HepG2 (cell line): ENCODE measurements around the gene PDK2. TPM values are rescaled to one million over a fixed set of nuclear protein-coding genes. Genes with fewer than 3 reads are reported as not detected.
A peak's percentile ranks its signal among the peaks of the same experiment; 100 is the strongest.

Source experiments
- ATF4 ChIP-seq, 2 experiments: fragments of 450-650 bp in 1 of 2; sonication (generic) in 1 of 2; formaldehyde crosslinking; IDR thresholded peaks; 2 replicates each; pipeline versions ENCODE4 v1.5.0 to v1.8.0; 2020 to 2022; ENCODE audit warnings: mild to moderate bottlenecking in 1 of 2, missing genetic modification reagents in 1 of 2
- EZH2 ChIP-seq: conservative IDR thresholded peaks from 2 replicates; pipeline ENCODE4 v1.6.1; 2012; ENCODE audit warnings: mild to moderate bottlenecking, low read depth, low read length, moderate library complexity
- FOXA1 ChIP-seq, 2 experiments: fragments of 450-650 bp in 1 of 2; sonication (generic) in 1 of 2; formaldehyde crosslinking in 1 of 2; IDR thresholded peaks; 2 replicates each; pipeline versions ENCODE4 v1.4.0 to v1.6.1; 2016 to 2020; ENCODE audit warnings: missing genetic modification reagents in 1 of 2
- ISL2 ChIP-seq: sonication (generic); formaldehyde crosslinking; IDR thresholded peaks from 2 replicates; pipeline ENCODE4 v1.5.0; 2020; ENCODE audit warnings: missing genetic modification reagents
- NFIC ChIP-seq: IDR thresholded peaks from 2 replicates; pipeline ENCODE4 v1.6.1; 2012; ENCODE audit warnings: mild to moderate bottlenecking, low read length, inconsistent platforms
- PHB2 ChIP-seq: fragments of 450-650 bp; IDR thresholded peaks from 2 replicates; pipeline ENCODE4 v1.6.1; 2018; ENCODE audit not compliant: partially characterized antibody
- RNF219 ChIP-seq: sonication (generic); formaldehyde crosslinking; IDR thresholded peaks from 2 replicates; pipeline ENCODE4 v1.5.0; 2020; ENCODE audit warnings: mild to moderate bottlenecking, missing genetic modification reagents
- SMC3 ChIP-seq: IDR thresholded peaks from 2 replicates; pipeline ENCODE4 v1.6.1; 2011; ENCODE audit warnings: low read length, improper control_type of control experiment
- ZBTB1 ChIP-seq: sonication (generic); formaldehyde crosslinking; IDR thresholded peaks from 2 replicates; pipeline ENCODE4 v1.4.0; 2020; ENCODE audit warnings: missing genetic modification reagents, borderline replicate concordance
- ZBTB2 ChIP-seq: sonication (generic); formaldehyde crosslinking; IDR thresholded peaks from 2 replicates; pipeline ENCODE4 v1.8.0; 2022; ENCODE audit warnings: low read depth, missing genetic modification reagents
- ZBTB4 ChIP-seq: sonication (generic); formaldehyde crosslinking; IDR thresholded peaks from 2 replicates; pipeline ENCODE4 v1.4.0; 2020; ENCODE audit warnings: missing genetic modification reagents, mild to moderate bottlenecking, borderline replicate concordance
- ZFP36 ChIP-seq: fragments of 150-350 bp; IDR thresholded peaks from 2 replicates; pipeline ENCODE4 v1.6.1; 2018; ENCODE audit warnings: borderline replicate concordance, low read length, low read depth; ENCODE audit not compliant: partially characterized antibody
- ZMAT5 ChIP-seq: sonication (generic); formaldehyde crosslinking; IDR thresholded peaks from 2 replicates; pipeline ENCODE4 v1.5.0; 2020; ENCODE audit warnings: mild to moderate bottlenecking, low read depth, missing genetic modification reagents, borderline replicate concordance
- ZNF564 ChIP-seq: sonication (generic); formaldehyde crosslinking; IDR thresholded peaks from 2 replicates; pipeline ENCODE4 v1.8.1; 2023; ENCODE audit warnings: mild to moderate bottlenecking, missing genetic modification reagents
- ZNF598 ChIP-seq: sonication (generic); formaldehyde crosslinking; IDR thresholded peaks from 2 replicates; pipeline ENCODE4 v1.5.1; 2020; ENCODE audit warnings: mild to moderate bottlenecking, missing genetic modification reagents, borderline replicate concordance
- ZSCAN22 ChIP-seq: sonication (generic); formaldehyde crosslinking; IDR thresholded peaks from 2 replicates; pipeline ENCODE4 v1.4.0; 2020; ENCODE audit warnings: mild to moderate bottlenecking, missing genetic modification reagents
- polyA plus RNA-seq, 8 experiments: library from polyadenylated mRNA; depleted of rRNA in 3 of 8; stranded (reverse) in 7 of 8; unstranded in 1 of 8; fragments of >200 nt; fragmentation: Illumina TruSeq in 4 of 8; extraction: Trizol in 4 of 8; gene quantifications; 2 replicates each; pipeline versions ENCODE4 v1.2.1 to v1.2.3, GENCODE V29; 2011 to 2016; ENCODE audit warnings: low read depth in 4 of 8, missing spikeins in 1 of 8, mixed read lengths in 1 of 8; ENCODE audit not compliant: insufficient read depth in 1 of 8
- total RNA-seq, 5 experiments: library from RNA; depleted of rRNA; stranded (reverse); fragments of >200 nt; fragmentation: Illumina TruSeq; extraction: Trizol; gene quantifications; 2 replicates each; pipeline ENCODE4 v1.2.3, GENCODE V29; 2016; ENCODE audit warnings: low read depth in 1 of 5
- TF ChIP-seq, protein P1 (sequence below): IDR thresholded peaks from 2 replicates; pipeline ENCODE4 v1.6.1; 2016; ENCODE audit warnings: mild to moderate bottlenecking

PDK2 gene
- total and polyA plus RNA-seq, 2 of the 13 experiments (the other 11 are each of a cell fraction or from before 2014, with no cell fraction given): 18.5 to 59.7 TPM

DNA sequence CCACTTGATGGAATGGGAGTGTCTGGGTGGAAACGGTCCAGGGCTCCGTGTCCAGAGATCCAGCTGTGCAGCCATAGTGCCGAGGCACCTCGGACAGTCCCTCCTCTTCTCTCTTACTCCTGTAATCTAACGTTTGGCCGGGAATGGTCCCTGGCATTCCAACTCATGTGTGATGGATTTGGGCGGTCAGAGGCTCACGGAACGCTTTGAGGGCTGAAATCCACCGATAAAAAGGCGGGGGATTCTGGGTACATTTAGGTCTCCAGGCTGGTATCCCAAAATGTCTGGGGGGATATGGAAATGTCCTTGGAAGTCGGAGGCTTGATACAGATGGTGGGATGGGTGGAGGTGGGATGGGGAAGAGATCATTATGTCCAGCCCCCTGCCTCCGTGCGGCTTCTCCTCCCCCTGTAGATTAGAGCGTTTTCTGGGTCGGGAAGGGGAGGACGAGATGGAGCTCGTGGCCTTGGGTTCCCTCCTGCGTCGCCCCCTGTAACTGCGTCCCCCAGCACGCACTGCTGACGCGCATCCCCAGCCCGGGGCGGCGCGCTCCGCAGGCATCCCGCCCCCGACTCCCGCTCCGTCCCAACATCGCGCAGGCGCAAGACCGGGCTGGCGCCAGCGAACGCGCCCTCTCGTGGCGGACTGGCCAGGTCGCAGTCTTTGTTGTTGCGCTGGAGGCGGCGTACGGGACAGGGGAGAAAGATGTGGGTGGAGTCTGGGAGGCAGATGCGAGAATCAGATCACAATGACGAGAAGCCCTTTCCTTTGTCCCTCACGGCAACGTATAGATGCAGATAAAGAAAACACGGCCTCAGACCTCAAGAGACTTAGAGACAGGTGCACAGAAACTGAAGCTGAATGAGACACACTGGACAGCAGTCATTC is 66.1 kb downstream of the PDK2 start (continued):
- TF ChIP-seq ZBTB4 (no peak), RNF219 (CRISPR knock-in tag) (no peak), SMC3 (peak; percentile 71; the same call in 1 of the 2 replicates), ZBTB2 (CRISPR knock-in tag) (no peak), ZMAT5 (CRISPR knock-in tag) (no peak), ZNF564 (CRISPR knock-in tag) (no peak), FOXA1 (IDR thresholded peaks at IDR 0.05) (no peak), FOXA1 (CRISPR knock-in tag; IDR thresholded peaks at IDR 0.05) (peak; percentile 50), PHB2 (no peak), EZH2 (no peak), ZFP36 (peak; percentile 7), ISL2 (CRISPR knock-in tag) (peak; percentile 55; the same call in 1 of the 2 replicates), NFIC (no peak), ATF4 (CRISPR knock-in tag; IDR thresholded peaks at IDR 0.05) (0 out of 4 replicates have a peak, but pooled peaks of 1 of the 2 experiments have one; percentile 31), ZBTB1 (CRISPR knock-in tag) (no peak), ZSCAN22 (CRISPR knock-in tag) (no peak), ZNF598 (CRISPR knock-in tag) (peak; percentile 57; the same call in 1 of the 2 replicates)
- TF ChIP-seq, protein P1, sequence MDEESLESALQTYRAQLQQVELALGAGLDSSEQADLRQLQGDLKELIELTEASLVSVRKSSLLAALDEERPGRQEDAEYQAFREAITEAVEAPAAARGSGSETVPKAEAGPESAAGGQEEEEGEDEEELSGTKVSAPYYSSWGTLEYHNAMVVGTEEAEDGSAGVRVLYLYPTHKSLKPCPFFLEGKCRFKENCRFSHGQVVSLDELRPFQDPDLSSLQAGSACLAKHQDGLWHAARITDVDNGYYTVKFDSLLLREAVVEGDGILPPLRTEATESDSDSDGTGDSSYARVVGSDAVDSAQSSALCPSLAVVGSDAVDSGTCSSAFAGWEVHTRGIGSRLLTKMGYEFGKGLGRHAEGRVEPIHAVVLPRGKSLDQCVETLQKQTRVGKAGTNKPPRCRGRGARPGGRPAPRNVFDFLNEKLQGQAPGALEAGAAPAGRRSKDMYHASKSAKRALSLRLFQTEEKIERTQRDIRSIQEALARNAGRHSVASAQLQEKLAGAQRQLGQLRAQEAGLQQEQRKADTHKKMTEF (CRISPR knock-in tag): peak; percentile 66
